ENCODE measurements around the gene OSBPL10. TPM values are rescaled to one million over a fixed set of nuclear protein-coding genes. Genes with fewer than 3 reads are reported as not detected.

Gene OSBPL10
- total and polyA plus RNA-seq, 8 donors = 26.6 to 42.6 (median 38.6) TPM

GRCh38 chr3:31766669-31767068 lies 214.4 kb downstream of the OSBPL10 start:
- Histone ChIP-seq H3K4me3 (no peak overlapping the region), H3K27me3 (no peaks in the 10 kb centered on the region), H3K9me3 (no peaks in the 10 kb centered on the region), H3K36me3 (no peaks in the 10 kb centered on the region), H3K27ac (no peak overlapping the region), H3K4me1 (peaks cover 0 to 5% of the 10 kb centered on the region in 2 donors)
- TF ChIP-seq CTCF (IDR thresholded peaks at IDR 0.05) = no peak
- DNase-seq = no peak
- intact Hi-C loops (cut with DNase I) = loop anchor here in 1 of 2 donors (10.0 kb wide), 1 partner anchor 152 kb away; no protein-coding TSS in a partner anchor
- no peak for ATAC-seq

GRCh38 chr3:31765871-31766270 lies 215.2 kb downstream of the OSBPL10 start:
- no peak for TF ChIP-seq CTCF (IDR thresholded peaks at IDR 0.05)
- peaks cover 0 to 5% of the 10 kb centered on the region in 2 donors for H3K4me1 ChIP-seq
- H3K27me3 ChIP-seq = no peaks in the 10 kb centered on the region
- intact Hi-C loops (cut with DNase I) = loop anchor here in 1 of 2 donors (10.0 kb wide), 1 partner anchor 151 kb away; no protein-coding TSS in a partner anchor
- H3K36me3 ChIP-seq = no peaks in the 10 kb centered on the region
- ATAC-seq = no peak
- H3K4me3 ChIP-seq = no peak overlapping the region
- H3K9me3 ChIP-seq = no peaks in the 10 kb centered on the region
- no peak for DNase-seq
- no peak overlapping the region for H3K27ac ChIP-seq

GRCh38 chr3:31763731-31764130 lies 217.3 kb downstream of the OSBPL10 start:
- no peak for TF ChIP-seq CTCF (IDR thresholded peaks at IDR 0.05)
- ATAC-seq (no peak), DNase-seq (no peak)
- intact Hi-C loops (cut with DNase I) = loop anchor here in 1 of 2 donors (10.0 kb wide), 1 partner anchor 149 kb away; no protein-coding TSS in a partner anchor
- H3K9me3 ChIP-seq = no peaks in the 10 kb centered on the region
- peaks cover 0 to 2% of the 10 kb centered on the region in 2 donors for H3K4me1 ChIP-seq
- H3K4me3 ChIP-seq = no peak overlapping the region
- no peaks in the 10 kb centered on the region for H3K36me3 ChIP-seq
- no peaks in the 10 kb centered on the region for H3K27me3 ChIP-seq
- no peak overlapping the region for H3K27ac ChIP-seq

DNA sequence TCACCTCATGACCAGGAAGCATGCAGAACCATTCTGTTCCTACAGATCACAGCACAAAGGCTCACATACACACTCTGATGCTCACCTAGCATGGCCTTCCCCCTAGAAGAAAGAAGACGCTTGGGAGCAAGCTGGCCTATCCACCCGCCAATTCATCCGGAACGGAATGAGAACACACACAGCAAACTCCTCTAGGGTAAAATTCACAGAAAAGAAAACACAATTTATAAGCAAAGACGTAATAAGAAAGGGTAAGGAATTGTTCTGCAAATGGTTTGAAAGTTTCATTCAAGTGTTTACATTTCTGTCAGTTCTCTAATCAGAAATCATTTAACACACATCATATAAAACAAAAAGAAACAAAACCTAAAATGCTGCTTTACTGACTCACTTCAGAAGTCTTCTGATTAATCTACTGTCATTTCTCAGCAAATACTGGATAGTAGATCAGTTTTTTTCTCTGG lies 218.1 kb downstream of the OSBPL10 start:
- Histone ChIP-seq H3K36me3 (no peaks in the 10 kb centered on the region), H3K9me3 (no peaks in the 10 kb centered on the region), H3K4me3 (no peak overlapping the region), H3K27ac (no peak overlapping the region), H3K27me3 (no peaks in the 10 kb centered on the region), H3K4me1 (no peaks in the 10 kb centered on the region)
- intact Hi-C loops (cut with DNase I) = loop anchor here in 1 of 2 donors (10.0 kb wide), 1 partner anchor 148 kb away; no protein-coding TSS in a partner anchor
- no peak for TF ChIP-seq CTCF (IDR thresholded peaks at IDR 0.05)
- ATAC-seq (no peak), DNase-seq (no peak)

- ATAC-seq = no peak
- DNase-seq = no peak
- intact Hi-C loops (cut with DNase I) = loop anchor here in 1 of 2 donors (10.0 kb wide), 1 partner anchor 147 kb away; no protein-coding TSS in a partner anchor
Observed at GRCh38 chr3:31762097-31762764, 218.8 kb downstream of the OSBPL10 start.

More at GRCh38 chr3:31762097-31762764, 218.8 kb downstream of the OSBPL10 start:
- Histone ChIP-seq H3K4me1 (no peaks in the 10 kb centered on the region), H3K9me3 (no peaks in the 10 kb centered on the region), H3K27me3 (no peaks in the 10 kb centered on the region), H3K36me3 (no peaks in the 10 kb centered on the region), H3K4me3 (no peak overlapping the region), H3K27ac (no peak overlapping the region)
- TF ChIP-seq CTCF (IDR thresholded peaks at IDR 0.05) = no peak
